ENCODE data around the gene AGTR1.
"Not testable (repeated sequence)": the region's sequence is repeated elsewhere in the genome, so short reads cannot be mapped to it uniquely, and the experiment has no call there.

Gene AGTR1

GRCh38 chr3:148759430-148759829, 61.7 kb downstream of the AGTR1 start:
- no peak for DNase-seq

- no peak for DNase-seq
Measured at GRCh38 chr3:148763156-148763680, 65.5 kb downstream of the AGTR1 start.

GRCh38 chr3:148763986-148764935, 66.6 kb downstream of the AGTR1 start:
- DNase-seq, result no peak

- DNase-seq, result no peak
Measured at GRCh38 chr3:148772361-148772760, 74.7 kb downstream of the AGTR1 start.

- DNase-seq, result no peak
Measured at GRCh38 chr3:148772835-148773234, 75.1 kb downstream of the AGTR1 start.

- DNase-seq, result no peak
Measured at GRCh38 chr3:148773805-148774204, 76.1 kb downstream of the AGTR1 start.

GRCh38 chr3:148778926-148779325, 81.2 kb downstream of the AGTR1 start:
- DNase-seq, result no peak

- DNase-seq, result not testable (repeated sequence)
Measured at GRCh38 chr3:148785026-148785425, 87.3 kb downstream of the AGTR1 start.

- DNase-seq, result not testable (repeated sequence)
Measured at GRCh38 chr3:148786159-148786558, 88.5 kb downstream of the AGTR1 start.

GRCh38 chr3:148789146-148789545, 91.4 kb downstream of the AGTR1 start:
- DNase-seq, result no peak

GRCh38 chr3:148789906-148790305, 92.2 kb downstream of the AGTR1 start:
- no peak for DNase-seq

GRCh38 chr3:148790370-148790769, 92.7 kb downstream of the AGTR1 start:
- no peak for DNase-seq

GRCh38 chr3:148790851-148791735, 93.4 kb downstream of the AGTR1 start:
- no peak for DNase-seq

GRCh38 chr3:148791920-148792319, 94.2 kb downstream of the AGTR1 start:
- no peak for DNase-seq

- no peak for DNase-seq
Measured at GRCh38 chr3:148792516-148792915, 94.8 kb downstream of the AGTR1 start.
